Endodermal cell (in vitro differentiated cells): ENCODE measurements around the gene NAALADL2. TPM values are rescaled to one million over a fixed set of nuclear protein-coding genes. Genes with fewer than 3 reads are reported as not detected.

Source experiments
- DNase-seq: peaks from one replicate; pipeline ENCODE4 v3.0.0-alpha.2; 2017
- H3K27ac ChIP-seq: 2 replicates; pipeline ENCODE4 v1.5.1; 2013; ENCODE audit warnings: mild to moderate bottlenecking, low read depth, low read length, moderate library complexity
- H3K27me3 ChIP-seq: 2 replicates; pipeline ENCODE4 v1.6.1; 2013; ENCODE audit warnings: mild to moderate bottlenecking, low read length, moderate library complexity; ENCODE audit not compliant: insufficient read depth, control insufficient read depth, poor library complexity, severe bottlenecking
- H3K36me3 ChIP-seq: 2 replicates; pipeline ENCODE4 v1.7.0; 2013; ENCODE audit warnings: mild to moderate bottlenecking, low read length, moderate library complexity; ENCODE audit not compliant: control insufficient read depth, insufficient read depth
- H3K4me1 ChIP-seq: one replicate; pipeline ENCODE4 v1.7.0; 2013; ENCODE audit warnings: low read length; ENCODE audit not compliant: control insufficient read depth, insufficient read depth
- H3K4me3 ChIP-seq: 2 replicates; pipeline ENCODE4 v1.5.1; 2013; ENCODE audit warnings: mild to moderate bottlenecking, low read length, moderate library complexity
- H3K9ac ChIP-seq: 2 replicates; pipeline ENCODE4 v1.6.1; 2013; ENCODE audit warnings: mild to moderate bottlenecking, low read length, moderate library complexity; ENCODE audit not compliant: poor library complexity, severe bottlenecking; ENCODE audit errors: extremely low read depth
- H3K9me3 ChIP-seq: 2 replicates; pipeline ENCODE4 v1.6.1; 2013; ENCODE audit warnings: mild to moderate bottlenecking, low read length, moderate library complexity; ENCODE audit not compliant: control insufficient read depth
- H3K27ac Mint-ChIP-seq: 2 replicates; pipeline ENCODE4 v1.8.0; 2020; ENCODE audit warnings: mixed read lengths
- H3K27me3 Mint-ChIP-seq: 2 replicates; pipeline ENCODE4 v1.8.0; 2021; ENCODE audit warnings: mild to moderate bottlenecking, mixed read lengths; ENCODE audit not compliant: insufficient read depth
- H3K36me3 Mint-ChIP-seq: 2 replicates; pipeline ENCODE4 v1.8.0; 2020; ENCODE audit warnings: low read depth, mixed read lengths
- H3K4me1 Mint-ChIP-seq: 2 replicates; pipeline ENCODE4 v1.8.0; 2020; ENCODE audit warnings: mixed read lengths
- H3K4me3 Mint-ChIP-seq: 2 replicates; pipeline ENCODE4 v1.8.0; 2020; ENCODE audit warnings: mild to moderate bottlenecking, moderate library complexity, mixed read lengths
- H3K9me3 Mint-ChIP-seq: 2 replicates; pipeline ENCODE4 v1.8.0; 2020; ENCODE audit warnings: mild to moderate bottlenecking, mixed read lengths
- CTCF ChIP-seq: fragments of 200-600 bp; sonication (generic); conservative IDR thresholded peaks from 2 replicates; pipeline ENCODE4 v1.5.0; 2021; ENCODE audit warnings: antibody characterized with exemption, mild to moderate bottlenecking
- WGBS, 2 experiments: methylation state at CpG; one replicate each; pipeline versions ENCODE4 v1.1.5 to v1.1.7; 2013; ENCODE audit warnings: missing lambda C conversion rate in 2 of 2, mixed read lengths in 1 of 2; ENCODE audit not compliant: insufficient coverage in 1 of 2, insufficient read length in 1 of 2; 5-methylcytosine and 5-hydroxymethylcytosine counted together
- total RNA-seq, 2 donors: library from RNA; stranded (reverse); fragmentation: NEBNext Ultra II Directional in 1 of 2; extraction: Animal tissue kit (Norgen Biotek cat#: 25700) in 1 of 2; gene quantifications; 2 replicates in 1 of 2; 3 replicates in 1 of 2; pipeline ENCODE4 v1.2.1, GENCODE V29; 2021

The NAALADL2 gene
- total RNA-seq, 2 donors from 2014 or later, result 1.6 to 1.8 TPM

DNA sequence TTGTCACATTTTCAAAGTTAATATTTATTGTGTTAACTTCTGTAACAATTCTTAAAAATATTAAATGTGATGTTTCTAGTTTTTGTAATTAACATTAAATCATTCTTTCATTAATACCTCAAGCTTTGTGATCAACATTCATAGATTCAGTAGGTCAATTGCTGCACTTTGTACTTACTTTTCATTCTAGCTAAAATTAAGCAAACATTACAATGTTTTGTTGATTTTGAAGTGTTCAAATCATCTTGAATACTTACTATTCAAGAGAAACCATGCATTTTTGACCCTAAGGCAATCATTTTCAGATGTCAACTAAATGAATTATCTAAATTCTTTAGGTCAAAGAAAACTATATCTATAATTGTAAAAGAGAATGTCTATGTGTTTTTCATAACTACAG lies 933.1 kb downstream of the NAALADL2 start:
- Histone ChIP-seq H3K4me1 (no peaks in the 10 kb centered on the region), H3K4me3 (no peak overlapping the region), H3K27ac (no peak overlapping the region), H3K27me3 (no peaks in the 10 kb centered on the region), H3K9me3 (no peaks in the 10 kb centered on the region), H3K36me3 (no peaks in the 10 kb centered on the region), H3K9ac (no peak overlapping the region)
- no peak for TF ChIP-seq CTCF
- H3K4me3 Mint-ChIP-seq, result no peak overlapping the region
- no peak for DNase-seq
- peaks cover 5% of the 10 kb centered on the region for H3K4me1 Mint-ChIP-seq
- H3K36me3 Mint-ChIP-seq, result no peaks in the 10 kb centered on the region
- H3K27me3 Mint-ChIP-seq, result no peaks in the 10 kb centered on the region
- H3K9me3 Mint-ChIP-seq, result peaks cover 10% of the 10 kb centered on the region
- H3K27ac Mint-ChIP-seq, result no peak overlapping the region

DNA sequence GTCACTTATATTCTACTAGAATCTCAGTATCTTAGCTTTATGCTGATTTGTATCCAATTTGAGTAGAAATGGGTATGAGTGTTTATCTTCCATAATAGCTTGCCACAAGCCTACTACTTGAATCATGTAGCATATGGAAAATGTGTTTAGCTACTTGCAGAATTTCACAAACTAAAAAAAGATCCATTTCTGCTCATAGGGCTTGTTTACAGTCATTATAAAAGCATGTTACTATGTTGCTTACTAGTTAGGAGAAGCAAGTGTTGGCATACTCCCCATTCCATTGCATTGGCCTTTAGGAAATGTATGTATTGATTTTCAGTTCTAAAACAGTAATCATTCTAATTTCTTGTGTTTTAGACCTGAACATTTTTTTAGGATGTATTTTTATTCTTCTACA lies 939.2 kb downstream of the NAALADL2 start:
- H3K4me3 ChIP-seq, result no peak overlapping the region
- no peaks in the 10 kb centered on the region for H3K9me3 ChIP-seq
- H3K9ac ChIP-seq, result no peak overlapping the region
- no peak overlapping the region for H3K4me3 Mint-ChIP-seq
- no peak for DNase-seq
- no peak overlapping the region for H3K27ac ChIP-seq
- H3K36me3 ChIP-seq, result no peaks in the 10 kb centered on the region
- H3K9me3 Mint-ChIP-seq, result peaks cover 7% of the 10 kb centered on the region
- no peaks in the 10 kb centered on the region for H3K4me1 Mint-ChIP-seq
- no peaks in the 10 kb centered on the region for H3K27me3 ChIP-seq
- H3K36me3 Mint-ChIP-seq, result no peaks in the 10 kb centered on the region
- no peak overlapping the region for H3K27ac Mint-ChIP-seq
- H3K4me1 ChIP-seq, result no peaks in the 10 kb centered on the region
- no peak for TF ChIP-seq CTCF
- no peaks in the 10 kb centered on the region for H3K27me3 Mint-ChIP-seq

DNA sequence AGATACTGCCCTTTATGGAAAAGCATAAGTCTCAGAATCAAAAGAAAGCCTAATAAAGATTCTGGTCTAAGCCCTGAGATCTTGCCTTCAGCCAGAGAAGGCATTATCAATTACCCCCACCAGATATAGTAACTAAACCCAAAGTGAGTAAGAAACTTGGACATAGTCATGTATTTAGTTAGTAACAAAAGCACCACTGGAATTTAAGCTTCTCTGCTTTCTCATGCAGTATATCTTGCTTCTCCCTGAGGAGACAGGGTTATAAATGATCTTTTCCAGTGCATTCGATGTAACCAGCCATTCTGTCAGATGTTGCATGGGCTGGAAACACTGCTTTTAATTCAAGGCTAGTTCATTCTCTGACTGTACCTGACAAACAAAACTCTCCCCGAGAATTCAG lies 946.7 kb downstream of the NAALADL2 start:
- H3K4me1 ChIP-seq, result no peaks in the 10 kb centered on the region
- H3K4me3 Mint-ChIP-seq, result no peak overlapping the region

More for the DNA sequence above, 946.7 kb downstream of the NAALADL2 start:
- no peaks in the 10 kb centered on the region for H3K9me3 Mint-ChIP-seq
- Histone ChIP-seq H3K9me3 (no peaks in the 10 kb centered on the region), H3K27ac (no peak overlapping the region), H3K4me3 (no peak overlapping the region), H3K9ac (no peak overlapping the region), H3K27me3 (no peaks in the 10 kb centered on the region), H3K36me3 (no peaks in the 10 kb centered on the region)
- H3K27ac Mint-ChIP-seq, result no peak overlapping the region
- 72 to 90% methylated on average over 2 of the region's 2 CpGs for WGBS, 2 experiments
- DNase-seq, result no peak
- no peaks in the 10 kb centered on the region for H3K36me3 Mint-ChIP-seq
- H3K4me1 Mint-ChIP-seq, result peaks cover 3% of the 10 kb centered on the region
- TF ChIP-seq CTCF, result no peak
- H3K27me3 Mint-ChIP-seq, result no peaks in the 10 kb centered on the region
